K562 (cell line): ENCODE measurements around the gene RAB25.

ENCODE experiments used
- ARHGAP35 ChIP-seq: fragments of 450-650 bp; IDR thresholded peaks from 2 replicates; pipeline ENCODE4 v1.6.1; 2018; ENCODE audit not compliant: partially characterized antibody
- CTCF ChIP-seq, 3 experiments: IDR thresholded peaks in 2 of 3; conservative IDR thresholded peaks in 1 of 3; 2 replicates each; pipeline ENCODE4 v1.5.1; 2011 to 2012; ENCODE audit warnings: low read length in 3 of 3, mild to moderate bottlenecking in 3 of 3, control low read depth in 2 of 3, improper control_type of control experiment in 1 of 3, inconsistent platforms in 1 of 3, low read depth in 1 of 3, mixed read lengths in 1 of 3, moderate library complexity in 1 of 3; ENCODE audit not compliant: insufficient read depth in 2 of 3
- FOXO4 ChIP-seq: fragments of 450-650 bp; formaldehyde crosslinking; IDR thresholded peaks from 2 replicates; pipeline ENCODE4 v1.4.0; 2020; ENCODE audit warnings: mild to moderate bottlenecking, moderate library complexity
- HCFC1 ChIP-seq: IDR thresholded peaks from 2 replicates; pipeline ENCODE4 v1.6.1; 2012; ENCODE audit warnings: low read depth, low read length, improper control_type of control experiment
- JUND ChIP-seq, 2 experiments: IDR thresholded peaks; 2 replicates in 1 of 2; 3 replicates in 1 of 2; pipeline ENCODE4 v1.6.1; 2011; ENCODE audit warnings: borderline replicate concordance in 2 of 2, low read depth in 2 of 2, low read length in 2 of 2, improper control_type of control experiment in 1 of 2, missing biosample characterization in 1 of 2, missing genetic modification characterization in 1 of 2, missing genetic modification reagents in 1 of 2
- NFIC ChIP-seq: fragments of 450-650 bp; IDR thresholded peaks from 2 replicates; pipeline ENCODE4 v1.6.1; 2017; ENCODE audit warnings: mild to moderate bottlenecking, inconsistent platforms
- NFYB ChIP-seq: IDR thresholded peaks from 2 replicates; pipeline ENCODE4 v1.6.1; 2011; ENCODE audit warnings: mild to moderate bottlenecking, moderate library complexity; ENCODE audit not compliant: insufficient read length; ENCODE audit errors: extremely low read depth
- POLR2G ChIP-seq: fragments of 200-400 bp; formaldehyde crosslinking; IDR thresholded peaks from 2 replicates; pipeline ENCODE4 v1.6.1; 2017; ENCODE audit warnings: low read depth, mild to moderate bottlenecking, antibody characterized with exemption, low read length, moderate library complexity
- ZFX ChIP-seq: sonication (generic); formaldehyde crosslinking; IDR thresholded peaks from 2 replicates; pipeline ENCODE4 v1.8.0; 2022; ENCODE audit warnings: mild to moderate bottlenecking, missing genetic modification reagents, moderate library complexity
- TF ChIP-seq, protein P1 (sequence below): fragments of 150-350 bp; conservative IDR thresholded peaks from 2 replicates; pipeline ENCODE4 v1.6.1; 2014; ENCODE audit warnings: low read length

- TF ChIP-seq NFYB (no peak), JUND (IDR thresholded peaks at IDR 0.05; ENCODE audit: borderline replicate concordance, low read depth, low read length) (no peak), JUND (tag; IDR thresholded peaks at IDR 0.05; ENCODE audit: borderline replicate concordance, low read depth, low read length) (no peak), CTCF (IDR thresholded peaks at IDR 0.05 in 2 of 3, conservative IDR thresholded peaks at IDR 0.05 in 1 of 3; ENCODE audit: insufficient read depth in 2 of 3, low read depth in 1 of 3, low read length in 3 of 3) (no peak), ZFX (CRISPR knock-in tag) (peak; percentile 4; the same call in 1 of the 2 replicates), NFIC (peak; percentile 91), POLR2G (no peak), FOXO4 (CRISPR knock-in tag) (no peak), ARHGAP35 (no peak), HCFC1 (no peak)
- TF ChIP-seq, protein P1, sequence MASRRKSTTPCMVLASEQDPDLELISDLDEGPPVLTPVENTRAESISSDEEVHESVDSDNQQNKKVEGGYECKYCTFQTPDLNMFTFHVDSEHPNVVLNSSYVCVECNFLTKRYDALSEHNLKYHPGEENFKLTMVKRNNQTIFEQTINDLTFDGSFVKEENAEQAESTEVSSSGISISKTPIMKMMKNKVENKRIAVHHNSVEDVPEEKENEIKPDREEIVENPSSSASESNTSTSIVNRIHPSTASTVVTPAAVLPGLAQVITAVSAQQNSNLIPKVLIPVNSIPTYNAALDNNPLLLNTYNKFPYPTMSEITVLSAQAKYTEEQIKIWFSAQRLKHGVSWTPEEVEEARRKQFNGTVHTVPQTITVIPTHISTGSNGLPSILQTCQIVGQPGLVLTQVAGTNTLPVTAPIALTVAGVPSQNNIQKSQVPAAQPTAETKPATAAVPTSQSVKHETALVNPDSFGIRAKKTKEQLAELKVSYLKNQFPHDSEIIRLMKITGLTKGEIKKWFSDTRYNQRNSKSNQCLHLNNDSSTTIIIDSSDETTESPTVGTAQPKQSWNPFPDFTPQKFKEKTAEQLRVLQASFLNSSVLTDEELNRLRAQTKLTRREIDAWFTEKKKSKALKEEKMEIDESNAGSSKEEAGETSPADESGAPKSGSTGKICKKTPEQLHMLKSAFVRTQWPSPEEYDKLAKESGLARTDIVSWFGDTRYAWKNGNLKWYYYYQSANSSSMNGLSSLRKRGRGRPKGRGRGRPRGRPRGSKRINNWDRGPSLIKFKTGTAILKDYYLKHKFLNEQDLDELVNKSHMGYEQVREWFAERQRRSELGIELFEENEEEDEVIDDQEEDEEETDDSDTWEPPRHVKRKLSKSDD, result no peak
Observed at GRCh38 chr1:156115514-156116374, 54.8 kb downstream of the RAB25 start.
